K562 (cell line): ENCODE results near the gene CBX4. TPM values are rescaled to one million over a fixed set of nuclear protein-coding genes. Genes with fewer than 3 reads are reported as not detected.

Source experiments
- ATF7 ChIP-seq: fragments of 450-650 bp; IDR thresholded peaks from 2 replicates; pipeline ENCODE4 v1.7.1; 2014; ENCODE audit warnings: mild to moderate bottlenecking, moderate library complexity
- CBFA2T2 ChIP-seq: fragments of 450-650 bp; conservative IDR thresholded peaks from 2 replicates; pipeline ENCODE4 v1.6.1; 2017; ENCODE audit warnings: mild to moderate bottlenecking
- EP300 ChIP-seq: IDR thresholded peaks from 2 replicates; pipeline ENCODE4 v1.6.1; 2012; ENCODE audit warnings: low read length, improper control_type of control experiment
- FOS ChIP-seq: IDR thresholded peaks from 3 replicates; pipeline ENCODE4 v1.6.1; 2011; ENCODE audit not compliant: insufficient read length; ENCODE audit errors: extremely low read depth
- ILF3 ChIP-seq: fragments of 450-650 bp; IDR thresholded peaks from 2 replicates; pipeline ENCODE4 v1.6.1; 2018; ENCODE audit warnings: antibody characterized with exemption, mild to moderate bottlenecking, moderate library complexity, borderline replicate concordance
- ILK ChIP-seq: fragments of 450-650 bp; IDR thresholded peaks from 2 replicates; pipeline ENCODE4 v1.6.1; 2016; ENCODE audit warnings: missing genetic modification characterization, low read depth, mild to moderate bottlenecking, missing compliant biosample characterization, moderate library complexity, borderline replicate concordance
- MYNN ChIP-seq, 2 experiments: sonication (generic); formaldehyde crosslinking in 1 of 2; IDR thresholded peaks; 2 replicates each; pipeline versions ENCODE4 v1.5.0 to v1.6.1; 2016 to 2020; ENCODE audit warnings: antibody characterized with exemption in 1 of 2, missing genetic modification reagents in 1 of 2
- PHB2 ChIP-seq: fragments of 450-650 bp; IDR thresholded peaks from 2 replicates; pipeline ENCODE4 v1.6.1; 2017; ENCODE audit warnings: low read depth
- POLR3A ChIP-seq: IDR thresholded peaks from 2 replicates; pipeline ENCODE4 v1.6.1; 2011; ENCODE audit warnings: borderline replicate concordance, mild to moderate bottlenecking, moderate library complexity; ENCODE audit not compliant: insufficient read length, insufficient read depth; ENCODE audit errors: extremely low read depth
- RAD21 ChIP-seq, 2 experiments: fragments of 250-450 bp in 1 of 2; fragments of 450-650 bp in 1 of 2; sonication (Bioruptor Pico) in 1 of 2; formaldehyde crosslinking in 1 of 2; IDR thresholded peaks in 1 of 2; conservative IDR thresholded peaks in 1 of 2; 2 replicates each; pipeline versions ENCODE4 v1.4.0 to v1.8.0; 2020 to 2022; ENCODE audit warnings: mild to moderate bottlenecking in 2 of 2, moderate library complexity in 1 of 2
- RFX5 ChIP-seq: IDR thresholded peaks from 2 replicates; pipeline ENCODE4 v1.6.1; 2011; ENCODE audit warnings: low read depth, mild to moderate bottlenecking, improper control_type of control experiment, low read length
- RNF2 ChIP-seq: sonication (generic); IDR thresholded peaks from 2 replicates; pipeline ENCODE4 v1.6.1; 2016
- SAFB ChIP-seq: fragments of 200-400 bp; formaldehyde crosslinking; IDR thresholded peaks from 2 replicates; pipeline ENCODE4 v1.6.1; 2017; ENCODE audit warnings: low read depth, low read length, borderline replicate concordance
- polyA plus RNA-seq, 8 experiments: library from polyadenylated mRNA; depleted of rRNA in 4 of 8; stranded (reverse) in 5 of 8; unstranded in 3 of 8; fragments of >200 nt; fragmentation: Nextera tagmentation in 2 of 8; fragmentation: Illumina TruSeq in 1 of 8; extraction: Ambion mirVana in 2 of 8; extraction: Trizol in 1 of 8; gene quantifications; 2 replicates each; pipeline versions ENCODE4 v1.2.1 to v1.2.3, GENCODE V29; 2011 to 2014; ENCODE audit warnings: inconsistent platforms in 1 of 8, missing spikeins in 1 of 8
- total RNA-seq, 7 experiments: library from RNA; depleted of rRNA in 6 of 7; stranded (reverse); fragments of >200 nt in 6 of 7; fragmentation: Illumina TruSeq in 2 of 7; extraction: Trizol in 2 of 7; gene quantifications; 2 replicates each; pipeline versions ENCODE4 v1.2.1 to v1.2.3, GENCODE V29; 2011 to 2021; ENCODE audit warnings: low replicate concordance in 1 of 7
- TF ChIP-seq, protein P1 (sequence below), 2 experiments: IDR thresholded peaks; 2 replicates each; pipeline ENCODE4 v1.6.1; 2011; ENCODE audit warnings: borderline replicate concordance in 1 of 2, control low read depth in 1 of 2, low read depth in 1 of 2, low read length in 1 of 2, mild to moderate bottlenecking in 1 of 2, mixed read lengths in 1 of 2, moderate library complexity in 1 of 2; ENCODE audit not compliant: insufficient read depth in 1 of 2, insufficient read length in 1 of 2, poor library complexity in 1 of 2, severe bottlenecking in 1 of 2; ENCODE audit errors: extremely low read depth in 1 of 2
- TF ChIP-seq, protein P2 (sequence below): fragments of 450-650 bp; IDR thresholded peaks from 2 replicates; pipeline ENCODE4 v1.6.1; 2016; ENCODE audit warnings: low read depth
- TF ChIP-seq, protein P3 (sequence below): fragments of 200-800 bp; sonication (Bioruptor generic); IDR thresholded peaks from 2 replicates; pipeline ENCODE4 v1.6.1; 2017; ENCODE audit warnings: missing genetic modification characterization, missing compliant biosample characterization

Gene CBX4
- total and polyA plus RNA-seq, 9 of the 15 experiments (the other 6 are each of a cell fraction or from before 2014, with no cell fraction given) = 0.98 to 50.5 (median 10.0) TPM

DNA sequence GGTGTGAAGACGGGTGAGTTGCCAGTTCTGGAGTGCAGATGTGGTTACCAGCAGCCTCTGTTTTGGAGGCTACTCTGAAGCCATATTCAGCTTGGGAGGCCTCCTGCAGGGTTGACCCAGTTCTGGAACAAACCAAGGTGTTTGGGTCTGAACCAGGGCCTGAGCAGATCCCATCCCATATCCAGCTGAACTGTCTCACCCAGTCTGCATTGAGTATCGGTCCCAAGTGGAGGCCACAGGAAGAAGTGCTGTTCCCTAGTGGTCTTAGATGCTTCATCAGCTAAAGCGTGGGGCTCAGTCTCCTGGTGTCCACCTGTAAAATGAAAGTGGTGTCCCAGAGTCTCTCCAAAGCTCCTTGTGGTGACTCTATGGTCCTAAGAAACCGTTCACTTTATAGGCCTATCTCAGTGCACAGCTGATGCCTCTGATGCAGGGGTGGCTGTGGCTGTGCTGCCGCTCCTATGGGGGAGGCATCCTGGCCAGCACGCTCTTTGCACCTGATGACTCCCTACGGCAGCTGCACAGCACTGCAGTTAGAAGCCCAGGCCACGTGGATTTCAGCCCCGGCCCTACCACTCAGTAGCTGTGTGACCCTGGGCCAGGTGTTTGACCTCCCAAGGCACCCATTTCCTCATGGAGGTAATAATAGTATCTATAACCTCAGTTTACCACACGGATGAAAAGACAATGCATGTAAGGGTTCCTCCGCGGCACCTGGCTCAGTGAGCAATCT is 21.0 kb downstream of the CBX4 start (continued):
- TF ChIP-seq EP300 (no peak), MYNN (IDR thresholded peaks at IDR 0.05) (no peak), MYNN (CRISPR knock-in tag; IDR thresholded peaks at IDR 0.05) (no peak), POLR3A (no peak), SAFB (no peak), PHB2 (no peak), RAD21 (CRISPR knock-in tag; conservative IDR thresholded peaks at IDR 0.05 in 1 of 2, IDR thresholded peaks at IDR 0.05 in 1 of 2) (0 out of 4 replicates have a peak, but pooled peaks of 1 of the 2 experiments have one; percentile 16), FOS (no peak), ATF7 (no peak), ILF3 (no peak), RNF2 (no peak), CBFA2T2 (peak; percentile 44), ILK (no peak), RFX5 (no peak)
- TF ChIP-seq, protein P1, sequence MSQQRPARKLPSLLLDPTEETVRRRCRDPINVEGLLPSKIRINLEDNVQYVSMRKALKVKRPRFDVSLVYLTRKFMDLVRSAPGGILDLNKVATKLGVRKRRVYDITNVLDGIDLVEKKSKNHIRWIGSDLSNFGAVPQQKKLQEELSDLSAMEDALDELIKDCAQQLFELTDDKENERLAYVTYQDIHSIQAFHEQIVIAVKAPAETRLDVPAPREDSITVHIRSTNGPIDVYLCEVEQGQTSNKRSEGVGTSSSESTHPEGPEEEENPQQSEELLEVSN (IDR thresholded peaks at IDR 0.05; ENCODE audit: borderline replicate concordance in 1 of 2, extremely low read depth in 1 of 2, insufficient read depth in 1 of 2, insufficient read length in 1 of 2, low read depth in 1 of 2, low read length in 1 of 2, poor library complexity in 1 of 2, severe bottlenecking in 1 of 2) = peak in 1 of 2 experiments; percentile 64
- TF ChIP-seq, protein P2, sequence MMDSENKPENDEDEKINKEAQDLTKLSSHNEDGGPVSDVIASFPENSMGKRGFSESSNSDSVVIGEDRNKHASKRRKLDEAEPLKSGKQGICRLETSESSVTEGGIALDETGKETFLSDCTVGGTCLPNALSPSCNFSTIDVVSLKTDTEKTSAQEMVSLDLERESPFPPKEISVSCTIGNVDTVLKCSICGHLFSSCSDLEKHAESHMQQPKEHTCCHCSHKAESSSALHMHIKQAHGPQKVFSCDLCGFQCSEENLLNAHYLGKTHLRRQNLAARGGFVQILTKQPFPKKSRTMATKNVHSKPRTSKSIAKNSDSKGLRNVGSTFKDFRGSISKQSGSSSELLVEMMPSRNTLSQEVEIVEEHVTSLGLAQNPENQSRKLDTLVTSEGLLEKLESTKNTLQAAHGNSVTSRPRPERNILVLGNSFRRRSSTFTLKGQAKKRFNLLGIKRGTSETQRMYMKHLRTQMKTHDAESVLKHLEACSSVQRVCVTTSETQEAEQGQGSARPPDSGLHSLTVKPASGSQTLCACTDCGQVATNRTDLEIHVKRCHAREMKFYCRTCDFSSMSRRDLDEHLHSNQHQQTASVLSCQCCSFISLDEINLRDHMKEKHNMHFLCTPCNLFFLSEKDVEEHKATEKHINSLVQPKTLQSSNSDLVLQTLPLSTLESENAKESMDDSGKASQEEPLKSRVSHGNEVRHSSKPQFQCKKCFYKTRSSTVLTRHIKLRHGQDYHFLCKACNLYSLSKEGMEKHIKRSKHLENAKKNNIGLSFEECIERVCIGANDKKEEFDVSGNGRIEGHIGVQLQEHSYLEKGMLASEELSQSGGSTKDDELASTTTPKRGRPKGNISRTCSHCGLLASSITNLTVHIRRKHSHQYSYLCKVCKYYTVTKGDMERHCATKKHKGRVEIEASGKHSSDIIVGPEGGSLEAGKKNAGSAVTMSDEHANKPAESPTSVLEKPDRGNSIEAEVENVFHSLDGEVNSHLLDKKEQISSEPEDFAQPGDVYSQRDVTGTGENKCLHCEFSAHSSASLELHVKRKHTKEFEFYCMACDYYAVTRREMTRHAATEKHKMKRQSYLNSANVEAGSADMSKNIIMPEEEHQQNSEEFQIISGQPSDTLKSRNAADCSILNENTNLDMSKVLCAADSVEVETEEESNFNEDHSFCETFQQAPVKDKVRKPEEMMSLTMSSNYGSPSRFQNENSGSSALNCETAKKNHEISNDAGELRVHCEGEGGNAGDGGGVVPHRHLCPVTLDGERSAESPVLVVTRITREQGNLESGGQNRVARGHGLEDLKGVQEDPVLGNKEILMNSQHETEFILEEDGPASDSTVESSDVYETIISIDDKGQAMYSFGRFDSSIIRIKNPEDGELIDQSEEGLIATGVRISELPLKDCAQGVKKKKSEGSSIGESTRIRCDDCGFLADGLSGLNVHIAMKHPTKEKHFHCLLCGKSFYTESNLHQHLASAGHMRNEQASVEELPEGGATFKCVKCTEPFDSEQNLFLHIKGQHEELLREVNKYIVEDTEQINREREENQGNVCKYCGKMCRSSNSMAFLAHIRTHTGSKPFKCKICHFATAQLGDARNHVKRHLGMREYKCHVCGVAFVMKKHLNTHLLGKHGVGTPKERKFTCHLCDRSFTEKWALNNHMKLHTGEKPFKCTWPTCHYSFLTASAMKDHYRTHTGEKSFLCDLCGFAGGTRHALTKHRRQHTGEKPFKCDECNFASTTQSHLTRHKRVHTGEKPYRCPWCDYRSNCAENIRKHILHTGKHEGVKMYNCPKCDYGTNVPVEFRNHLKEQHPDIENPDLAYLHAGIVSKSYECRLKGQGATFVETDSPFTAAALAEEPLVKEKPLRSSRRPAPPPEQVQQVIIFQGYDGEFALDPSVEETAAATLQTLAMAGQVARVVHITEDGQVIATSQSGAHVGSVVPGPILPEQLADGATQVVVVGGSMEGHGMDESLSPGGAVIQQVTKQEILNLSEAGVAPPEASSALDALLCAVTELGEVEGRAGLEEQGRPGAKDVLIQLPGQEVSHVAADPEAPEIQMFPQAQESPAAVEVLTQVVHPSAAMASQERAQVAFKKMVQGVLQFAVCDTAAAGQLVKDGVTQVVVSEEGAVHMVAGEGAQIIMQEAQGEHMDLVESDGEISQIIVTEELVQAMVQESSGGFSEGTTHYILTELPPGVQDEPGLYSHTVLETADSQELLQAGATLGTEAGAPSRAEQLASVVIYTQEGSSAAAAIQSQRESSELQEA = peak; percentile 59
- TF ChIP-seq, protein P3, sequence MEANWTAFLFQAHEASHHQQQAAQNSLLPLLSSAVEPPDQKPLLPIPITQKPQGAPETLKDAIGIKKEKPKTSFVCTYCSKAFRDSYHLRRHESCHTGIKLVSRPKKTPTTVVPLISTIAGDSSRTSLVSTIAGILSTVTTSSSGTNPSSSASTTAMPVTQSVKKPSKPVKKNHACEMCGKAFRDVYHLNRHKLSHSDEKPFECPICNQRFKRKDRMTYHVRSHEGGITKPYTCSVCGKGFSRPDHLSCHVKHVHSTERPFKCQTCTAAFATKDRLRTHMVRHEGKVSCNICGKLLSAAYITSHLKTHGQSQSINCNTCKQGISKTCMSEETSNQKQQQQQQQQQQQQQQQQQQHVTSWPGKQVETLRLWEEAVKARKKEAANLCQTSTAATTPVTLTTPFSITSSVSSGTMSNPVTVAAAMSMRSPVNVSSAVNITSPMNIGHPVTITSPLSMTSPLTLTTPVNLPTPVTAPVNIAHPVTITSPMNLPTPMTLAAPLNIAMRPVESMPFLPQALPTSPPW = no peak
